Stimulated activated CD4-positive, alpha-beta T cell treated with anti-CD3 and anti-CD28 coated beads, Interleukin-12 subunit alpha, Interleukin-12 subunit beta, amount 100 ng/mL, for 4 hours (primary cell): ENCODE data around the gene PGGHG.

Experiments used
- DNase-seq: peaks from one replicate; pipeline ENCODE4 v3.0.0-alpha.2; 2020

PGGHG gene

GRCh38 chr11:269146-269890, 19.6 kb upstream of the PGGHG start:
- no peak for DNase-seq

- no peak for DNase-seq
These were observed 18.2 kb upstream of the PGGHG start for GRCh38 chr11:270451-271318.

- no peak for DNase-seq
These were observed 17.6 kb upstream of the PGGHG start for GRCh38 chr11:271319-271715.

- DNase-seq = no peak
These were observed 16.6 kb upstream of the PGGHG start for GRCh38 chr11:272195-272930.

GRCh38 chr11:272931-273198, 16.1 kb upstream of the PGGHG start:
- DNase-seq = no peak

- no peak for DNase-seq
These were observed 12.7 kb upstream of the PGGHG start for GRCh38 chr11:276219-276618.

GRCh38 chr11:278001-278951, 10.7 kb upstream of the PGGHG start, which contains the start of gene NLRP6:
Gene NLRP6, plus strand, starts transcription at chr11:278407. Its CDS starts 163 bp downstream, at chr11:278570.
- DNase-seq = no peak

GRCh38 chr11:279040-279965, 9.6 kb upstream of the PGGHG start:
- no peak for DNase-seq

GRCh38 chr11:279966-280705, 8.8 kb upstream of the PGGHG start:
- DNase-seq = peak; percentile 48

GRCh38 chr11:280706-281485, 8.0 kb upstream of the PGGHG start:
- peak; percentile 39 for DNase-seq

GRCh38 chr11:281486-282161, 7.3 kb upstream of the PGGHG start:
- no peak for DNase-seq

- no peak for DNase-seq
These were observed 6.8 kb upstream of the PGGHG start for GRCh38 chr11:282171-282570.

GRCh38 chr11:282630-283360, 6.1 kb upstream of the PGGHG start:
- DNase-seq = no peak

- DNase-seq = no peak
These were observed 5.4 kb upstream of the PGGHG start for GRCh38 chr11:283405-284104.

- no peak for DNase-seq
These were observed 4.6 kb upstream of the PGGHG start for GRCh38 chr11:284105-285020.

- no peak for DNase-seq
These were observed 3.7 kb upstream of the PGGHG start for GRCh38 chr11:285021-285893.
